H1 (cell line): ENCODE results near the gene GADD45B. TPM values are rescaled to one million over a fixed set of nuclear protein-coding genes. Genes with fewer than 3 reads are reported as not detected.

Source experiments
- CTCF ChIA-PET: fragments of 300-600 bp; sonication (Branson Sonifier 250); formaldehyde crosslinking; loops from one replicate; lab custom pipeline; 2021; ENCODE audit not compliant: partially characterized antibody; lab: Charles Lee
- POLR2A ChIA-PET: fragments of 300-600 bp; sonication (Branson Sonifier 250); formaldehyde crosslinking; loops from one replicate; lab custom pipeline; 2021; ENCODE audit warnings: inconsistent platforms; ENCODE audit not compliant: partially characterized antibody; lab: Charles Lee
- DNase-seq, 2 experiments: peaks; one replicate each; pipeline versions ENCODE4 v3.0.0 to v3.0.0-alpha.2; 2010 to 2022; ENCODE audit warnings: low spot score in 2 of 2, low read depth in 1 of 2, mixed read lengths in 1 of 2
- FAIRE-seq: peaks from 2 replicates; lab custom pipeline; 2011; peaks lifted over from hg19 to GRCh38; lab: Jason Lieb, UNC
- H2AFZ ChIP-seq: 2 replicates; pipeline ENCODE4 v1.8.1; 2012; ENCODE audit warnings: low read length, inconsistent platforms
- H2AK5ac ChIP-seq: 2 replicates; pipeline ENCODE4 v1.6.1; 2013; ENCODE audit warnings: low read depth, low read length
- H2BK120ac ChIP-seq: replicated peaks from 2 replicates; pipeline ENCODE3; 2013; ENCODE audit warnings: low read depth, low read length, inconsistent platforms
- H2BK12ac ChIP-seq: 2 replicates; pipeline ENCODE4 v1.6.1; 2013; ENCODE audit warnings: low read depth, low read length
- H2BK15ac ChIP-seq: 2 replicates; pipeline ENCODE4 v1.6.1; 2013; ENCODE audit warnings: low read length
- H2BK20ac ChIP-seq: 2 replicates; pipeline ENCODE4 v1.6.1; 2013; ENCODE audit warnings: low read length
- H2BK5ac ChIP-seq: 2 replicates; pipeline ENCODE4 v1.6.1; 2013; ENCODE audit warnings: low read depth, low read length
- H3K14ac ChIP-seq: 2 replicates; pipeline ENCODE4 v1.6.1; 2013; ENCODE audit warnings: inconsistent platforms; ENCODE audit not compliant: insufficient read length
- H3K18ac ChIP-seq: 2 replicates; pipeline ENCODE4 v1.6.1; 2013; ENCODE audit warnings: low read length; ENCODE audit errors: extremely low read depth
- H3K23ac ChIP-seq: 2 replicates; pipeline ENCODE4 v1.6.1; 2013; ENCODE audit warnings: inconsistent platforms; ENCODE audit not compliant: insufficient read length
- H3K23me2 ChIP-seq: 2 replicates; pipeline ENCODE4 v1.6.1; 2013; ENCODE audit warnings: low read depth, low read length
- H3K27ac ChIP-seq: 2 replicates; pipeline ENCODE4 v1.6.1; 2011; ENCODE audit warnings: low read depth, low read length, inconsistent platforms
- H3K27me3 ChIP-seq, 4 experiments: replicated peaks in 1 of 4; 1 replicate in 1 of 4; 2 replicates in 3 of 4; pipeline versions ENCODE4 v1.6.1 to v1.8.1; 2011 to 2013; ENCODE audit warnings: low read length in 3 of 4, mild to moderate bottlenecking in 3 of 4, inconsistent platforms in 2 of 4, mixed read lengths in 2 of 4, moderate library complexity in 1 of 4; ENCODE audit not compliant: control insufficient read depth in 3 of 4, insufficient read depth in 3 of 4; ENCODE audit errors: extremely low read depth in 1 of 4
- H3K36me3 ChIP-seq, 4 experiments: 2 replicates each; pipeline versions ENCODE4 v1.6.1 to v1.8.1; 2011 to 2013; ENCODE audit warnings: mild to moderate bottlenecking in 4 of 4, low read length in 3 of 4, moderate library complexity in 2 of 4, control low read depth in 1 of 4, inconsistent platforms in 1 of 4; ENCODE audit not compliant: insufficient read depth in 4 of 4, control insufficient read depth in 2 of 4
- H3K4ac ChIP-seq: replicated peaks from 2 replicates; pipeline ENCODE3; 2013; ENCODE audit warnings: low read length, low read depth, mixed read lengths, inconsistent platforms; ENCODE audit not compliant: insufficient read length
- H3K4me1 ChIP-seq, 4 experiments: replicated peaks in 1 of 4; 1 replicate in 1 of 4; 2 replicates in 3 of 4; pipeline versions ENCODE4 v1.6.1 to v1.8.1; 2011 to 2013; ENCODE audit warnings: low read length in 3 of 4, inconsistent platforms in 2 of 4, mixed read lengths in 1 of 4; ENCODE audit not compliant: insufficient read depth in 4 of 4, control insufficient read depth in 3 of 4
- H3K4me2 ChIP-seq, 2 experiments: 2 replicates each; pipeline versions ENCODE4 v1.6.1 to v1.8.1; 2011 to 2013; ENCODE audit warnings: low read depth in 2 of 2, low read length in 2 of 2, control low read depth in 1 of 2, inconsistent platforms in 1 of 2, mild to moderate bottlenecking in 1 of 2; ENCODE audit not compliant: insufficient read depth in 1 of 2
- H3K4me3 ChIP-seq, 4 experiments: fragments of 200-600, 300-600 bp in 1 of 4; sonication (generic), shearing (Covaris generic), sonication (Bioruptor Twin) in 1 of 4; 2 replicates each; pipeline versions ENCODE4 v1.5.1 to v1.8.1; 2011 to 2016; ENCODE audit warnings: low read length in 4 of 4, low read depth in 3 of 4, control low read depth in 2 of 4, inconsistent platforms in 2 of 4, mild to moderate bottlenecking in 2 of 4, mixed read lengths in 1 of 4, moderate library complexity in 1 of 4; ENCODE audit not compliant: insufficient read depth in 2 of 4; ENCODE audit errors: extremely low read depth in 1 of 4
- H3K56ac ChIP-seq: replicated peaks from 2 replicates; pipeline ENCODE3; 2013; ENCODE audit warnings: low read depth, mild to moderate bottlenecking, mixed read lengths, low read length, inconsistent platforms; ENCODE audit not compliant: insufficient read length
- H3K79me1 ChIP-seq: 2 replicates; pipeline ENCODE4 v1.6.1; 2013; ENCODE audit warnings: low read depth, low read length, control low read depth
- H3K79me2 ChIP-seq, 2 experiments: 2 replicates each; pipeline versions ENCODE4 v1.6.1 to v1.8.1; 2012 to 2013; ENCODE audit warnings: low read length in 2 of 2, mild to moderate bottlenecking in 2 of 2, inconsistent platforms in 1 of 2; ENCODE audit not compliant: insufficient read depth in 2 of 2, control insufficient read depth in 1 of 2
- H3K9ac ChIP-seq, 4 experiments: replicated peaks in 1 of 4; 1 replicate in 1 of 4; 2 replicates in 3 of 4; pipeline versions ENCODE4 v1.6.1 to v1.8.1; 2011 to 2013; ENCODE audit warnings: low read depth in 3 of 4, low read length in 3 of 4, control low read depth in 2 of 4, mild to moderate bottlenecking in 2 of 4, moderate library complexity in 2 of 4, inconsistent platforms in 1 of 4; ENCODE audit errors: extremely low read depth in 1 of 4
- H3K9me3 ChIP-seq, 2 experiments: 2 replicates each; pipeline versions ENCODE4 v1.6.1 to v1.8.1; 2012 to 2013; ENCODE audit warnings: mild to moderate bottlenecking in 2 of 2, moderate library complexity in 2 of 2, control low read depth in 1 of 2, inconsistent platforms in 1 of 2, low read depth in 1 of 2, low read length in 1 of 2, mixed read lengths in 1 of 2; ENCODE audit not compliant: insufficient read depth in 2 of 2
- H4K20me1 ChIP-seq, 2 experiments: replicated peaks in 1 of 2; 2 replicates each; pipeline versions ENCODE3 to v1.8.1; 2011 to 2013; ENCODE audit warnings: inconsistent platforms in 2 of 2, low read length in 2 of 2, mild to moderate bottlenecking in 1 of 2; ENCODE audit not compliant: insufficient read depth in 2 of 2, control insufficient read depth in 1 of 2
- H4K5ac ChIP-seq: 2 replicates; pipeline ENCODE4 v1.6.1; 2013; ENCODE audit warnings: low read length, low read depth, mixed read lengths, inconsistent platforms; ENCODE audit not compliant: insufficient read length
- H4K8ac ChIP-seq: 2 replicates; pipeline ENCODE4 v1.8.0; 2013; ENCODE audit warnings: mild to moderate bottlenecking, moderate library complexity, low read length, inconsistent platforms; ENCODE audit not compliant: insufficient read depth; ENCODE audit errors: extremely low read depth
- H4K91ac ChIP-seq: replicated peaks from 2 replicates; pipeline ENCODE3; 2013; ENCODE audit warnings: low read length, mixed read lengths, inconsistent platforms; ENCODE audit not compliant: insufficient read length
- CEBPB ChIP-seq: IDR thresholded peaks from 2 replicates; pipeline ENCODE4 v1.6.1; 2012; ENCODE audit warnings: low read depth, low read length
- JUN ChIP-seq: IDR thresholded peaks from 2 replicates; pipeline ENCODE4 v1.6.1; 2011; ENCODE audit warnings: low read depth, mild to moderate bottlenecking, improper control_type of control experiment, low read length
- POLR2AphosphoS5 ChIP-seq: IDR thresholded peaks from 2 replicates; pipeline ENCODE4 v1.6.1; 2011; ENCODE audit warnings: low read depth, low read length
- WGBS, 2 experiments: shearing (Covaris generic) in 1 of 2; methylation state at CpG; one replicate each; pipeline versions ENCODE4 v1.1.6 to v1.1.7; 2013 to 2015; ENCODE audit warnings: low lambda C conversion rate in 2 of 2, mixed read lengths in 2 of 2, inconsistent platforms in 1 of 2, low coverage in 1 of 2, missing lambda C conversion rate in 1 of 2; ENCODE audit not compliant: insufficient replicate concordance in 2 of 2, insufficient coverage in 1 of 2, insufficient read length in 1 of 2; ENCODE audit errors: extremely low coverage in 1 of 2, missing lambda C conversion rate in 1 of 2; 5-methylcytosine and 5-hydroxymethylcytosine counted together
- polyA plus RNA-seq, 7 experiments: library from polyadenylated mRNA; depleted of rRNA in 3 of 7; stranded (reverse) in 5 of 7; unstranded in 2 of 7; fragments of >200 nt in 5 of 7; fragments of 200-250 nt in 2 of 7; gene quantifications; 1 replicate in 5 of 7; 2 replicates in 1 of 7; 4 replicates in 1 of 7; pipeline versions ENCODE4 v1.2.1 to v1.2.3, GENCODE V29; 2011 to 2013; ENCODE audit warnings: missing spikeins in 2 of 7, mixed read lengths in 2 of 7
- total RNA-seq: library from RNA; stranded (reverse); fragmentation: NEBNext Ultra II Directional; extraction: Animal tissue kit (Norgen Biotek cat#: 25700); gene quantifications from 2 replicates; pipeline ENCODE4 v1.2.1, GENCODE V29; 2021

Gene GADD45B
- total and polyA plus RNA-seq, 2 of the 8 experiments (the other 6 are each of a cell fraction or from before 2014, with no cell fraction given): 7.4 to 11.4 TPM

DNA sequence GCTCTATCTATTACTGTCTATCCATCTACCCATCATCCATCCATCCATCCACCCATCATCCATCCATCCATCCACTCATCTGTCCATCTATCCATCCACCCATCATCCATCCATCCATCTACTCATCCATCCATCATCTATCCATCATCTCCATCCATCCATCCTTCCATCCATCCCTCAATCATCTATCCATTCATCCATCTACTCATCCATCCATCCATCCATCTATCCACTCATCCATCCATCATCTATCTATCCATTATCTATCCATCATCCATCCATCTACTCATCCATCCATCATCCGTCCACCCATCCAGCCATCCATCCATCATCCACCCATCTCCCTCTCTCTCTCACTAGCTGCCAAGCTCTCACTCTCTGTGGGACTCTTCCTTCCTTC is 35.4 kb upstream of the GADD45B start:
- CTCF ChIA-PET: interaction anchor here (0.9 to 1.9 kb wide), 3 partner anchors 15 to 178 kb away, joined by 3 to 6 read pairs (median 4); partner anchors contain the start of gene LMNB2
- Histone ChIP-seq H3K36me3 (peaks cover 14 to 53% (median 36%) of the 10 kb centered on the region in 4 experiments), H2BK15ac (no peak overlapping the region), H2BK12ac (no peak overlapping the region), H3K27ac (no peak overlapping the region), H3K4me3 (no peak overlapping the region), H4K91ac (no peak overlapping the region), H2BK20ac (no peak overlapping the region), H3K9me3 (no peaks in the 10 kb centered on the region), H3K23ac (no peak overlapping the region), H3K27me3 (no peaks in the 10 kb centered on the region), H3K18ac (no peak overlapping the region), H4K8ac (no peak overlapping the region), H3K56ac (no peak overlapping the region), H4K20me1 (peaks cover 18 to 29% of the 10 kb centered on the region in 2 experiments), H3K4ac (no peak overlapping the region), H3K79me1 (peaks cover 13% of the 10 kb centered on the region), H2AK5ac (no peak overlapping the region), H4K5ac (no peak overlapping the region), H3K4me1 (no peaks in the 10 kb centered on the region), H3K9ac (no peak overlapping the region), H3K14ac (no peak overlapping the region), H3K79me2 (peaks cover 0 to 28% of the 10 kb centered on the region in 2 experiments; a peak in 1 of 4 replicates), H2AFZ (no peak overlapping the region), H3K23me2 (peaks cover 4% of the 10 kb centered on the region; the same call in 1 of the 2 replicates), H3K4me2 (no peak overlapping the region), H2BK120ac (no peak overlapping the region), H2BK5ac (no peak overlapping the region)
- no peak for TF ChIP-seq JUN
- no peak for TF ChIP-seq POLR2AphosphoS5
- TF ChIP-seq CEBPB: no peak
- POLR2A ChIA-PET: interaction anchor here (0.6 to 9.5 kb wide), 5 partner anchors 12 to 158 kb away, joined by 3 to 84 read pairs (median 3); partner anchors contain the start of genes GADD45B and TIMM13
- DNase-seq (no peak), FAIRE-seq (no peak)
- WGBS, 2 experiments: 74 to 100% methylated on average over 1 of the region's 1 CpG
